HepG2 (cell line): Measurements from ENCODE around the gene XPNPEP2.

Experiments used
- CTCF ChIP-seq: sonication (generic); formaldehyde crosslinking; IDR thresholded peaks from 2 replicates; pipeline ENCODE4 v1.5.0; 2020; ENCODE audit warnings: mild to moderate bottlenecking, missing genetic modification reagents, moderate library complexity
- EEA1 ChIP-seq: sonication (generic); formaldehyde crosslinking; IDR thresholded peaks from 2 replicates; pipeline ENCODE4 v1.5.1; 2020; ENCODE audit warnings: mild to moderate bottlenecking, missing genetic modification reagents, borderline replicate concordance
- ELF4 ChIP-seq: sonication (generic); formaldehyde crosslinking; IDR thresholded peaks from 2 replicates; pipeline ENCODE4 v1.5.0; 2020; ENCODE audit warnings: missing genetic modification reagents, mild to moderate bottlenecking, moderate library complexity, borderline replicate concordance
- NFIC ChIP-seq: IDR thresholded peaks from 2 replicates; pipeline ENCODE4 v1.6.1; 2012; ENCODE audit warnings: mild to moderate bottlenecking, low read length, inconsistent platforms
- PHF5A ChIP-seq: IDR thresholded peaks from one replicate; pipeline ENCODE4 v1.6.1; 2018; ENCODE audit warnings: low read depth, missing genetic modification reagents; ENCODE audit not compliant: unreplicated experiment
- TCF12 ChIP-seq, 2 experiments: fragments of 450-650 bp in 1 of 2; sonication (generic) in 1 of 2; formaldehyde crosslinking in 1 of 2; IDR thresholded peaks; 2 replicates each; pipeline versions ENCODE4 v1.6.1 to v1.8.0; 2017 to 2022; ENCODE audit warnings: antibody characterized with exemption in 1 of 2, mild to moderate bottlenecking in 1 of 2, missing genetic modification reagents in 1 of 2, moderate library complexity in 1 of 2

DNA sequence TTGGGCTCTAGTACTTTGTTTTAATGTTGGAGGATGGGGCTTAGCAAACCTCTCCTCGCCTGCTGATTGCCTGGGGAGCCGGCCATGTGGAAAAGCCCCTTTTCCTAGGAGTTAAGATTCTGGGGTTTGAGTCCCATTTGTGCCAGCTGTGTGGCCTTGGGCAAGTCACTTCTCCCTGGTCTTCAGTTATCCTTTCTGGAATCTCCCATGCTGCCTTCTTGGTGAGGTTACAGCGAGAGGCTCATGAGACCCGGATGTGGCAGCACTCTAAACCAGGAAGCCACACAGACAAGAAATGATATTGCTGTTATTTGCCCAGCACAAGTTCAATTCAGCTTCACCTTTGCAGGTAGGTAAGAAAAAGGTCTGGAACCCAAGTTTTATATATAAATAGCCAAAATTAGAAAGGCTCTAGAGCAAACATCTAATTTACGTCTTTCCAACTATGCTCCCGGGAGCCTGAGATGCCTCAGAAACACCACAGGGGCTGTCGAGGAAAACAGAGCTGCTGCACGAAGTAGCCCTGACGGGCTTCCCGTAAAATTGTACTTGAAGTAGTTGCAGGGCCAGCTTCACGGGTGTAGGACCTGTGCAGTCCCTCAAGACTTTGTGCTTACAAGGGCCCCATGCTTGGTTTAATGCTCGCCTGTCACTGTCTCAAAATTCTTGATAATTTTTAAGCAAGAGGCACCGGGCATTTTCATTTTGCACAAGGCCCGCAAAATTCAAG lies 32.7 kb downstream of the XPNPEP2 start:
- TF ChIP-seq EEA1 (CRISPR knock-in tag) (no peak), ELF4 (CRISPR knock-in tag) (no peak), NFIC (no peak), CTCF (no peak), TCF12 (IDR thresholded peaks at IDR 0.05) (no peak), TCF12 (CRISPR knock-in tag; IDR thresholded peaks at IDR 0.05) (no peak), PHF5A (CRISPR knock-in tag) (no peak)
